HL-60 (cell line): Measurements from ENCODE around the gene IQCH.

Source experiments
- DNase-seq, 2 experiments: peaks; one replicate each; pipeline ENCODE4 v3.0.0-alpha.2; 2010 to 2020; ENCODE audit warnings: low read depth in 1 of 2, low spot score in 1 of 2
- H3K27ac ChIP-seq: fragments of 250-450 bp; sonication (Bioruptor Pico); replicated peaks from 2 replicates; pipeline ENCODE4 v1.5.1; 2020; ENCODE audit warnings: mild to moderate bottlenecking, moderate library complexity
- H3K27me3 ChIP-seq: fragments of 250-450 bp; sonication (Bioruptor Pico); 2 replicates; pipeline ENCODE4 v1.5.1; 2021; ENCODE audit warnings: mild to moderate bottlenecking, moderate library complexity; ENCODE audit not compliant: insufficient read depth, poor library complexity, severe bottlenecking
- H3K4me3 ChIP-seq: replicated peaks from 2 replicates; pipeline ENCODE4 v1.5.1; 2011; ENCODE audit warnings: mild to moderate bottlenecking, control low read depth, low read length; ENCODE audit not compliant: insufficient read depth
- GABPA ChIP-seq: IDR thresholded peaks from 2 replicates; pipeline ENCODE4 v1.6.1; 2012; ENCODE audit warnings: low read depth
- POLR2AphosphoS5 ChIP-seq: IDR thresholded peaks from 2 replicates; pipeline ENCODE4 v1.6.1; 2012; ENCODE audit warnings: low read depth
- SPI1 ChIP-seq: IDR thresholded peaks from 2 replicates; pipeline ENCODE4 v1.6.1; 2012; ENCODE audit warnings: low read depth, mild to moderate bottlenecking, borderline replicate concordance
- TF ChIP-seq, protein P1 (sequence below): IDR thresholded peaks from 2 replicates; pipeline ENCODE4 v1.6.1; 2012; ENCODE audit warnings: low read depth; ENCODE audit not compliant: insufficient replicate concordance
- TF ChIP-seq, protein P2 (sequence below): IDR thresholded peaks from one replicate; pipeline ENCODE4 v1.5.1; 2011; ENCODE audit warnings: low read length, control low read depth, inconsistent platforms; ENCODE audit not compliant: insufficient read depth

The IQCH gene

DNA sequence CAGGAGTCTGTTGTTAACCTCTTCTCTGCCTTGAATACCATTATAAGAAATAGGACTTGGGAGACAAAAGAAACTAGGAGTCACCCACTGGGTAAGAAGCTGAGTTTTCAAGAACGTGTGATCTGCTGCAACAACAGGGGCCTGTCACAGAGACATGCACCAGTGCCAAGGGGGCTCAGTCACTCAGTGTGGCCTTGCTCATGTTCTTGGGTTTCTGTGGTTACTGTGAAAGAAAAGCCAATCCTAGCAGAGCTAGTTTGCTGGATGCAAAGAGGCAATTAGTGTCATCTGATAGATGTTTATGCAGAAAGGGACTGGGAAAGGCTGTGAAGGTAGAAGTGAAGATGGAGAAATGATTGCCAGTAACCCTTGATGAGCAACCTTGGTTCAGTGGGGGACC lies 126.3 kb downstream of the IQCH start:
- DNase-seq, result no peak
- Histone ChIP-seq H3K27me3 (no peaks in the 10 kb centered on the region), H3K27ac (no peak overlapping the region), H3K4me3 (no peak overlapping the region)
- TF ChIP-seq GABPA, result no peak
- TF ChIP-seq, protein P1, sequence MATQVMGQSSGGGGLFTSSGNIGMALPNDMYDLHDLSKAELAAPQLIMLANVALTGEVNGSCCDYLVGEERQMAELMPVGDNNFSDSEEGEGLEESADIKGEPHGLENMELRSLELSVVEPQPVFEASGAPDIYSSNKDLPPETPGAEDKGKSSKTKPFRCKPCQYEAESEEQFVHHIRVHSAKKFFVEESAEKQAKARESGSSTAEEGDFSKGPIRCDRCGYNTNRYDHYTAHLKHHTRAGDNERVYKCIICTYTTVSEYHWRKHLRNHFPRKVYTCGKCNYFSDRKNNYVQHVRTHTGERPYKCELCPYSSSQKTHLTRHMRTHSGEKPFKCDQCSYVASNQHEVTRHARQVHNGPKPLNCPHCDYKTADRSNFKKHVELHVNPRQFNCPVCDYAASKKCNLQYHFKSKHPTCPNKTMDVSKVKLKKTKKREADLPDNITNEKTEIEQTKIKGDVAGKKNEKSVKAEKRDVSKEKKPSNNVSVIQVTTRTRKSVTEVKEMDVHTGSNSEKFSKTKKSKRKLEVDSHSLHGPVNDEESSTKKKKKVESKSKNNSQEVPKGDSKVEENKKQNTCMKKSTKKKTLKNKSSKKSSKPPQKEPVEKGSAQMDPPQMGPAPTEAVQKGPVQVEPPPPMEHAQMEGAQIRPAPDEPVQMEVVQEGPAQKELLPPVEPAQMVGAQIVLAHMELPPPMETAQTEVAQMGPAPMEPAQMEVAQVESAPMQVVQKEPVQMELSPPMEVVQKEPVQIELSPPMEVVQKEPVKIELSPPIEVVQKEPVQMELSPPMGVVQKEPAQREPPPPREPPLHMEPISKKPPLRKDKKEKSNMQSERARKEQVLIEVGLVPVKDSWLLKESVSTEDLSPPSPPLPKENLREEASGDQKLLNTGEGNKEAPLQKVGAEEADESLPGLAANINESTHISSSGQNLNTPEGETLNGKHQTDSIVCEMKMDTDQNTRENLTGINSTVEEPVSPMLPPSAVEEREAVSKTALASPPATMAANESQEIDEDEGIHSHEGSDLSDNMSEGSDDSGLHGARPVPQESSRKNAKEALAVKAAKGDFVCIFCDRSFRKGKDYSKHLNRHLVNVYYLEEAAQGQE, result no peak
- no peak for TF ChIP-seq SPI1
- TF ChIP-seq POLR2AphosphoS5, result no peak
- TF ChIP-seq, protein P2, sequence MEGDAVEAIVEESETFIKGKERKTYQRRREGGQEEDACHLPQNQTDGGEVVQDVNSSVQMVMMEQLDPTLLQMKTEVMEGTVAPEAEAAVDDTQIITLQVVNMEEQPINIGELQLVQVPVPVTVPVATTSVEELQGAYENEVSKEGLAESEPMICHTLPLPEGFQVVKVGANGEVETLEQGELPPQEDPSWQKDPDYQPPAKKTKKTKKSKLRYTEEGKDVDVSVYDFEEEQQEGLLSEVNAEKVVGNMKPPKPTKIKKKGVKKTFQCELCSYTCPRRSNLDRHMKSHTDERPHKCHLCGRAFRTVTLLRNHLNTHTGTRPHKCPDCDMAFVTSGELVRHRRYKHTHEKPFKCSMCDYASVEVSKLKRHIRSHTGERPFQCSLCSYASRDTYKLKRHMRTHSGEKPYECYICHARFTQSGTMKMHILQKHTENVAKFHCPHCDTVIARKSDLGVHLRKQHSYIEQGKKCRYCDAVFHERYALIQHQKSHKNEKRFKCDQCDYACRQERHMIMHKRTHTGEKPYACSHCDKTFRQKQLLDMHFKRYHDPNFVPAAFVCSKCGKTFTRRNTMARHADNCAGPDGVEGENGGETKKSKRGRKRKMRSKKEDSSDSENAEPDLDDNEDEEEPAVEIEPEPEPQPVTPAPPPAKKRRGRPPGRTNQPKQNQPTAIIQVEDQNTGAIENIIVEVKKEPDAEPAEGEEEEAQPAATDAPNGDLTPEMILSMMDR, result no peak

DNA sequence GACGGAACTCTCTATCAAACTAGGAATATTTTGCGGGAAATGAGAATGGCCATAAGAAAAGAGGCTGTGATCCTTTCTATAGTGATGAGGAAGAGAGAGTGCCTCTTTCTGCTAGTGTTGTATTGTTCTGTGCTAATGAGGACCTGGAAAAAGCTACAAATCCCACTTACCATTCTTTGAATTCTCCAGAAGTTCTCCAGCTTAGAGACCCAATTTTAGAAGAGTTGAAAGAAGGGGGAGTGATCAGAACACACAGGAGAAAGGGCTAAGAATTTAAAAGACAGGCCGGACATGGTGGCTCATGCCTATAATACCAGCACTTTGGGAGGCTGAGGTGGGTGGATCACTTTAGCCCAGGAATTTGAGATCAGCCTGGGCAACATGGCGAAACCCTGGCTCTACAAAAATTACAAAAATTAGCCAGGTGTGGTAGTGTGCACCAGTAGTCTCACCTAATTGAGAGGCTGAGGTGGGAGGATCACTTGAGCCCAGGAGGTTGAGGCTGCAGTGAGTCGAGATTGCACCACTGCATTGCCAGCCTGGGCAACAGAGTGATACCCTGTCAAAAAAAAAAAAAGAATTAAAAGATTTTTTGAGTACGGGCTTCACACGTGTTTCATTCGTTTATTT lies 126.9 kb downstream of the IQCH start:
- no peak for TF ChIP-seq POLR2AphosphoS5
- no peak for TF ChIP-seq SPI1
- no peak for TF ChIP-seq GABPA
- no peak for DNase-seq
- H3K27ac ChIP-seq, result no peak overlapping the region
- no peaks in the 10 kb centered on the region for H3K27me3 ChIP-seq
- no peak overlapping the region for H3K4me3 ChIP-seq

DNA sequence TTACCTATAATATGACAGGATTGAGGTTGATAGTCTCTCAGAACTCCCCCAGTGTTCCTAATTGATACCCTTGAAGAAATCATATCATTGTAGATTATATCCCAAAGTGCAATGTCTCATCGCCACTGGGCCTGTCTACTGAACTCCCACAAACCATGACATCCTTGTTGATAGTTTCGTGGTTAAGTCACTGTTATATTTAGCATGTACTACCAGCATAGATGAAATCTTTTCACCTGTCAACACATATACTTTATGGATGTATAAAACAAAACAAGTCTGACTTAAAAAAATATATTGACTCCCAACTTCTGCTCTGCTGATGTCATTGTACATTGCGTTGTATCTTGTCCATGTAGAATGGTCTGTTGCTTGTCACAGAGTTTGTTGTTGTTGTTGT lies 128.1 kb downstream of the IQCH start:
- TF ChIP-seq POLR2AphosphoS5 (no peak), SPI1 (no peak), GABPA (no peak)
- Histone ChIP-seq H3K27me3 (no peaks in the 10 kb centered on the region), H3K27ac (no peak overlapping the region), H3K4me3 (no peak overlapping the region)
- DNase-seq, result no peak

DNA sequence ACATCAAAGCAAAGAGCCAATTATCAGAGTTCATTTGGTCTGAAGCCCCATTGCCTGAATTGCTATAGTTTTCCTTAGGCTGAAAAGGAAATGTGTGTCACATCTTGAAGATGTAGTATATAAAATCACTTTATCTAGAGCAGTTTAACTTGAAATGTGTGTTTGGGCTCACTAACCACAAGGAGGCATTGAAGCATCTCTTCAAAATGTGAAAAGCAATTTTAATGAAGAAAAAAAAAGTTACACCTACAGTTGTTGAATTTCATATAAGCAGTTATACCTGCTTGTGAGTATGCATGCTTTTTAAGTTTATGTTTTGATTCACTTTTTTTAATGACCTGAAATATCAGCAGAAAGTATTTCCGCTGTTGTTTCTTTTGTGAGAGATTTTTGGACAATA lies 129.3 kb downstream of the IQCH start:
- H3K4me3 ChIP-seq, result no peak overlapping the region
- no peak overlapping the region for H3K27ac ChIP-seq
- H3K27me3 ChIP-seq, result no peaks in the 10 kb centered on the region
- no peak for DNase-seq
- TF ChIP-seq POLR2AphosphoS5 (no peak), GABPA (no peak), SPI1 (no peak)
- TF ChIP-seq, protein P1, result no peak
- TF ChIP-seq, protein P2, result no peak

DNA sequence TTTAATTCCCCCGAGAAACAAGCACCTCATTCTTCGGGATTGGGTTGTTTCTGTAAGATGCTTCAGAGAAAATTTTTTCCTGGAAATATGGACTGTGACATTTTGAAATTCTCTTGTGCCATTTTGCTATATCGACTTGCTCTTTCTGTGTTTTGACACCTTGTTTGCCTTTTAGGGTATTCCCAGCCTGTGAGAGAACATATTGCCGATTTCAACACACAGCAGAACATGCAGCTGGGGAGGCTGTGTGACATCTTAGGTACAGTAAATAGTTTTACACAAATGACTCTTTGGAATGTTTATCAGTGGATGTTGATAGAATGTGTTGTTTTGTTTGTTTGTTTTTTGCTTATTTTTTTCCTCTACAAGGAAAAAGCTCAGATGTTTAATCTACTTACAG lies 130.2 kb downstream of the IQCH start:
- TF ChIP-seq GABPA (no peak), POLR2AphosphoS5 (no peak), SPI1 (no peak)
- TF ChIP-seq, protein P2, result no peak
- TF ChIP-seq, protein P1, result no peak
- no peaks in the 10 kb centered on the region for H3K27me3 ChIP-seq
- no peak overlapping the region for H3K4me3 ChIP-seq
- DNase-seq, result no peak
- H3K27ac ChIP-seq, result no peak overlapping the region
